OCI-LY3 (cell line): ENCODE data around the gene XPOT.

Experiments used
- CTCF ChIP-seq: fragments of 200-600, 300-600 bp; sonication (generic); IDR thresholded peaks from 2 replicates; pipeline ENCODE4 v1.5.1; 2014; ENCODE audit warnings: antibody characterized with exemption, low read length, low read depth
- EZH2phosphoT487 ChIP-seq: fragments of 200-600 bp; shearing (Covaris generic); IDR thresholded peaks from 2 replicates; pipeline ENCODE4 v1.6.1; 2018; ENCODE audit warnings: antibody characterized with exemption, mixed run types, low read depth

- TF ChIP-seq CTCF = no peak
- TF ChIP-seq EZH2phosphoT487 = no peak
Observed at GRCh38 chr12:64470495-64470894, 66.3 kb downstream of the XPOT start.
